Endothelial cell of umbilical vein (primary cell): ENCODE data around the gene CHN2. TPM values are rescaled to one million over a fixed set of nuclear protein-coding genes. Genes with fewer than 3 reads are reported as not detected.

ENCODE experiments used
- BruUV-seq: library from RNA; stranded (reverse); fragments of 400-500 nt; replicated peaks from 2 replicates; lab custom pipeline; 2021; lab: Mats Ljungman, UMichigan
- CTCF ChIA-PET: fragments of 300-600, 350-600 bp; sonication (Branson Sonifier 250); formaldehyde crosslinking; loops from one replicate; lab custom pipeline; 2021; ENCODE audit warnings: antibody characterized with exemption, inconsistent platforms; lab: Charles Lee
- POLR2A ChIA-PET: fragments of 300-600, 350-600 bp; sonication (Branson Sonifier 250); formaldehyde crosslinking; loops from one replicate; lab custom pipeline; 2021; ENCODE audit warnings: antibody characterized with exemption, inconsistent platforms; lab: Charles Lee
- DNase-seq: peaks from one replicate; pipeline ENCODE4 v3.0.0-alpha.2; 2011; ENCODE audit warnings: low read depth, low spot score
- FAIRE-seq: peaks from 2 replicates; lab custom pipeline; 2011; peaks lifted over from hg19 to GRCh38; lab: Jason Lieb, UNC
- H2AFZ ChIP-seq: 2 replicates; pipeline ENCODE4 v1.6.0; 2012; ENCODE audit warnings: low read depth, low read length, control low read depth, inconsistent platforms
- H3K27ac ChIP-seq: 2 replicates; pipeline ENCODE4 v1.5.1; 2011; ENCODE audit warnings: low read depth, mild to moderate bottlenecking, control low read depth, low read length, moderate library complexity; ENCODE audit not compliant: insufficient read depth
- H3K27me3 ChIP-seq, 2 experiments: 2 replicates each; pipeline versions ENCODE4 v1.6.0 to v1.6.1; 2011; ENCODE audit warnings: low read length in 2 of 2, mixed read lengths in 1 of 2; ENCODE audit not compliant: control insufficient read depth in 2 of 2, insufficient read depth in 2 of 2
- H3K36me3 ChIP-seq, 2 experiments: 2 replicates in 1 of 2; 3 replicates in 1 of 2; pipeline ENCODE4 v1.5.1; 2011; ENCODE audit warnings: low read length in 2 of 2, mild to moderate bottlenecking in 1 of 2, moderate library complexity in 1 of 2; ENCODE audit not compliant: control insufficient read depth in 2 of 2, insufficient read depth in 2 of 2; ENCODE audit errors: extremely low read depth in 1 of 2
- H3K4me1 ChIP-seq: 3 replicates; pipeline ENCODE4 v1.5.1; 2011; ENCODE audit warnings: mild to moderate bottlenecking, low read length; ENCODE audit not compliant: control insufficient read depth, insufficient read depth; ENCODE audit errors: extremely low read depth
- H3K4me2 ChIP-seq: 2 replicates; pipeline ENCODE4 v1.6.1; 2011; ENCODE audit warnings: low read length, control low read depth, mixed read lengths; ENCODE audit not compliant: insufficient read depth
- H3K4me3 ChIP-seq, 3 experiments: fragments of 200-600 bp in 1 of 3; sonication (generic), shearing (Covaris generic) in 1 of 3; replicated peaks in 1 of 3; 2 replicates each; pipeline ENCODE4 v1.5.1; 2011 to 2016; ENCODE audit warnings: control low read depth in 3 of 3, low read length in 3 of 3, mild to moderate bottlenecking in 2 of 3, inconsistent platforms in 1 of 3, low read depth in 1 of 3, moderate library complexity in 1 of 3; ENCODE audit not compliant: insufficient read depth in 1 of 3
- H3K79me2 ChIP-seq: 2 replicates; pipeline ENCODE4 v1.6.0; 2012; ENCODE audit warnings: low read length, inconsistent platforms; ENCODE audit not compliant: control insufficient read depth, insufficient read depth
- H3K9ac ChIP-seq: replicated peaks from 2 replicates; pipeline ENCODE3; 2011; ENCODE audit warnings: low read length, control low read depth; ENCODE audit not compliant: insufficient read depth; ENCODE audit errors: extremely low read depth
- H3K9me1 ChIP-seq: replicated peaks from 3 replicates; pipeline ENCODE4 v1.6.0; 2011; ENCODE audit warnings: mild to moderate bottlenecking, low read length; ENCODE audit not compliant: control insufficient read depth, insufficient read depth; ENCODE audit errors: extremely low read depth
- H3K9me3 ChIP-seq: replicated peaks from 2 replicates; pipeline ENCODE4 v1.5.1; 2012; ENCODE audit warnings: low read length, inconsistent platforms; ENCODE audit not compliant: control insufficient read depth, insufficient read depth
- H4K20me1 ChIP-seq: replicated peaks from 2 replicates; pipeline ENCODE3; 2011; ENCODE audit warnings: mild to moderate bottlenecking, low read length; ENCODE audit not compliant: control insufficient read depth, insufficient read depth; ENCODE audit errors: extremely low read depth
- EZH2 ChIP-seq: IDR thresholded peaks from 2 replicates; pipeline ENCODE4 v1.6.1; 2012; ENCODE audit warnings: borderline replicate concordance, low read depth, mild to moderate bottlenecking, moderate library complexity, low read length, inconsistent platforms; ENCODE audit not compliant: severe bottlenecking
- FOS ChIP-seq: IDR thresholded peaks from 2 replicates; pipeline ENCODE4 v1.6.1; 2011; ENCODE audit warnings: mild to moderate bottlenecking, low read length, moderate library complexity, borderline replicate concordance; ENCODE audit not compliant: insufficient read depth
- GATA2 ChIP-seq: IDR thresholded peaks from 2 replicates; pipeline ENCODE4 v1.7.0; 2011; ENCODE audit warnings: low read depth, mild to moderate bottlenecking, moderate library complexity, mixed read lengths, low read length; ENCODE audit not compliant: insufficient read length, insufficient read depth
- JUN ChIP-seq: IDR thresholded peaks from 2 replicates; pipeline ENCODE4 v1.6.1; 2011; ENCODE audit warnings: borderline replicate concordance, low read depth; ENCODE audit not compliant: insufficient read length, insufficient read depth
- MYC ChIP-seq: IDR thresholded peaks from one replicate; pipeline ENCODE4 v1.6.1; 2011; ENCODE audit warnings: mild to moderate bottlenecking, low read depth, low read length
- POLR2A ChIP-seq: IDR thresholded peaks from 2 replicates; pipeline ENCODE4 v1.6.1; 2012; ENCODE audit warnings: low read depth, mild to moderate bottlenecking, control low read depth, low read length
- POLR2AphosphoS5 ChIP-seq: IDR thresholded peaks from 2 replicates; pipeline ENCODE4 v1.6.1; 2012; ENCODE audit warnings: low read depth, mild to moderate bottlenecking, control low read depth, low read length, moderate library complexity; ENCODE audit not compliant: insufficient read depth
- dilution Hi-C: fragments of 300-500 bp; cut with MboI; formaldehyde crosslinking; loops from one replicate; pipeline ENCODE4 v1.15.0; 2019; ENCODE audit warnings: low sequenced_read_pairs; ENCODE audit not compliant: extremely low pct_ligation_motif_present
- intact Hi-C: fragments of 100-400 bp; cut with micrococcal nuclease; formaldehyde crosslinking; loops from one replicate; pipeline ENCODE4 v1.10.0; 2022
- polyA plus RNA-seq, 4 experiments: library from polyadenylated mRNA; depleted of rRNA in 3 of 4; stranded (reverse) in 3 of 4; unstranded in 1 of 4; fragments of >200 nt; gene quantifications; 2 replicates each; pipeline versions ENCODE4 v1.2.1 to v1.2.3, GENCODE V29; 2011 to 2012; ENCODE audit warnings: missing spikeins in 1 of 4
- total RNA-seq: library from RNA; stranded (reverse); gene quantifications from 2 replicates; pipeline ENCODE4 v1.2.3, GENCODE V29; 2021
- TF ChIP-seq, protein P1 (sequence below): IDR thresholded peaks from 2 replicates; pipeline ENCODE4 v1.6.1; 2011; ENCODE audit not compliant: insufficient read depth, insufficient read length
- TF ChIP-seq, protein P2 (sequence below), 2 donors: IDR thresholded peaks; 1 replicate in 1 of 2; 2 replicates in 1 of 2; pipeline ENCODE4 v1.5.1; 2011; ENCODE audit warnings: low read length in 2 of 2, mild to moderate bottlenecking in 2 of 2, moderate library complexity in 2 of 2, control low read depth in 1 of 2, inconsistent platforms in 1 of 2, low read depth in 1 of 2; ENCODE audit not compliant: insufficient read depth in 1 of 2; ENCODE audit errors: extremely low read depth in 1 of 2

The CHN2 gene
- total and polyA plus RNA-seq, 2 donors (not counting 3 experiments of a cell fraction or from before 2014, with no cell fraction given), result 1.4 to 5.0 TPM

DNA sequence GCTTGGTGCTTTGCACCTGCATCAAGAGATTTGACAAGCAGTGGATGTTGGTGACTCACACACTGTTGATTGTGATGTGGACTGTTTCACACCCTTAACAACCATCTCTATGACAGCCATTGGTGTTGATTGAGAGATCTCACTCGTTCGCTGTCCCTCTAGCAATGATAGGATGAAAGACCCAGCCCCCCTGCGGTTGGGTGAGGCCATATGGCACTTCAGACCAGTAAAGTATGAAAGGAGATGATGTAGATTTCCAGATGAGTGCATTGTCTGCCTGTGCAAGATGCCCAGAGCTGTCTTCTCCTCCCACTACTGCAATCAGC lies 230.4 kb downstream of the CHN2 start:
- TF ChIP-seq JUN, result no peak
- no peak for TF ChIP-seq POLR2AphosphoS5
- no peak for TF ChIP-seq FOS
- no peak for TF ChIP-seq MYC
- TF ChIP-seq, protein P1, sequence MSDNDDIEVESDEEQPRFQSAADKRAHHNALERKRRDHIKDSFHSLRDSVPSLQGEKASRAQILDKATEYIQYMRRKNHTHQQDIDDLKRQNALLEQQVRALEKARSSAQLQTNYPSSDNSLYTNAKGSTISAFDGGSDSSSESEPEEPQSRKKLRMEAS, result no peak
- no peak for TF ChIP-seq GATA2
- FAIRE-seq (no peak), DNase-seq (no peak)
- Histone ChIP-seq H3K36me3 (no peaks in the 10 kb centered on the region), H3K9me1 (no peaks in the 10 kb centered on the region), H2AFZ (no peak overlapping the region), H3K4me2 (no peak overlapping the region), H4K20me1 (no peaks in the 10 kb centered on the region), H3K9me3 (no peaks in the 10 kb centered on the region), H3K4me3 (no peak overlapping the region), H3K27me3 (no peaks in the 10 kb centered on the region), H3K4me1 (no peaks in the 10 kb centered on the region), H3K27ac (no peak overlapping the region), H3K9ac (no peak overlapping the region), H3K79me2 (no peaks in the 10 kb centered on the region)
- CTCF ChIA-PET, result no interaction called here
- dilution Hi-C loops, result no loop called here
- POLR2A ChIA-PET, result no interaction called here
- intact Hi-C loops, result no loop called here
- no TSS peak for BruUV-seq

DNA sequence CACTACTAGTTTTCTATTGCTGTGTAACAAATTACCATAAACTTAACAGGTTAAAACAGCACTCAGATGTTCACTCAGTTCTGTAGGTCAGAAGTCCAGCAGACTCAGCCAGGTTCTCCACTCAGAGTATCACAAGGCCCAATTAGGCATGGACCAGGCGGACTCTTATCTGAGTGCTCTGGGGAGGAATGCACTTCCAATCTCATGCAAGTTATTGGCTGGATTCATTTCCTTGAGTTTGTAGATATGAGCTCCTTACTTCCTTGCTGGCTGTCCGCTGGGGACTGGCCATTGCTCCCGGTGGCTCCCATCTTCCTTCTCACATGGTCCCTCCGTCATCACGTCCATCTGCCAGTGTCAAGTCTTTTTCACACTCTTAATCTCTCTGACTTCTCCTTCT lies 232.0 kb downstream of the CHN2 start:
- Histone ChIP-seq H3K4me1 (no peaks in the 10 kb centered on the region), H3K9ac (no peak overlapping the region), H3K27ac (no peak overlapping the region), H3K36me3 (no peaks in the 10 kb centered on the region), H3K9me3 (no peaks in the 10 kb centered on the region), H3K4me2 (no peak overlapping the region), H3K79me2 (no peaks in the 10 kb centered on the region), H3K9me1 (no peaks in the 10 kb centered on the region), H4K20me1 (no peaks in the 10 kb centered on the region), H2AFZ (no peak overlapping the region), H3K27me3 (no peaks in the 10 kb centered on the region), H3K4me3 (no peak overlapping the region)
- intact Hi-C loops, result no loop called here
- DNase-seq, result no peak
- POLR2A ChIA-PET, result no interaction called here
- no peak for FAIRE-seq
- CTCF ChIA-PET, result no interaction called here
- BruUV-seq, result no TSS peak
- TF ChIP-seq MYC (no peak), JUN (no peak), POLR2AphosphoS5 (no peak), FOS (no peak), GATA2 (no peak), POLR2A (no peak), EZH2 (no peak)
- TF ChIP-seq, protein P2, sequence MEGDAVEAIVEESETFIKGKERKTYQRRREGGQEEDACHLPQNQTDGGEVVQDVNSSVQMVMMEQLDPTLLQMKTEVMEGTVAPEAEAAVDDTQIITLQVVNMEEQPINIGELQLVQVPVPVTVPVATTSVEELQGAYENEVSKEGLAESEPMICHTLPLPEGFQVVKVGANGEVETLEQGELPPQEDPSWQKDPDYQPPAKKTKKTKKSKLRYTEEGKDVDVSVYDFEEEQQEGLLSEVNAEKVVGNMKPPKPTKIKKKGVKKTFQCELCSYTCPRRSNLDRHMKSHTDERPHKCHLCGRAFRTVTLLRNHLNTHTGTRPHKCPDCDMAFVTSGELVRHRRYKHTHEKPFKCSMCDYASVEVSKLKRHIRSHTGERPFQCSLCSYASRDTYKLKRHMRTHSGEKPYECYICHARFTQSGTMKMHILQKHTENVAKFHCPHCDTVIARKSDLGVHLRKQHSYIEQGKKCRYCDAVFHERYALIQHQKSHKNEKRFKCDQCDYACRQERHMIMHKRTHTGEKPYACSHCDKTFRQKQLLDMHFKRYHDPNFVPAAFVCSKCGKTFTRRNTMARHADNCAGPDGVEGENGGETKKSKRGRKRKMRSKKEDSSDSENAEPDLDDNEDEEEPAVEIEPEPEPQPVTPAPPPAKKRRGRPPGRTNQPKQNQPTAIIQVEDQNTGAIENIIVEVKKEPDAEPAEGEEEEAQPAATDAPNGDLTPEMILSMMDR (IDR thresholded peaks at IDR 0.05; ENCODE audit: extremely low read depth in 1 of 2, insufficient read depth in 1 of 2, low read depth in 1 of 2, low read length in 2 of 2), result no peak
- TF ChIP-seq, protein P1, result no peak
- dilution Hi-C loops, result no loop called here
